Nephron progenitor cell (in vitro differentiated cells): ENCODE data around the gene SPDL1.

ENCODE experiments used
- DNase-seq: peaks from one replicate; pipeline ENCODE4 v3.0.0; 2021
- H3K27ac Mint-ChIP-seq: 2 replicates; pipeline ENCODE4 v1.8.0; 2021; ENCODE audit warnings: mild to moderate bottlenecking, moderate library complexity, mixed read lengths
- H3K27me3 Mint-ChIP-seq: 2 replicates; pipeline ENCODE4 v1.8.0; 2021; ENCODE audit warnings: mild to moderate bottlenecking, low read depth, mixed read lengths; ENCODE audit not compliant: poor library complexity
- H3K36me3 Mint-ChIP-seq: 2 replicates; pipeline ENCODE4 v1.8.0; 2021; ENCODE audit warnings: low read depth, mixed read lengths
- H3K4me1 Mint-ChIP-seq: 2 replicates; pipeline ENCODE4 v1.8.0; 2021; ENCODE audit warnings: mixed read lengths
- H3K4me3 Mint-ChIP-seq: 2 replicates; pipeline ENCODE4 v1.8.0; 2021; ENCODE audit warnings: mild to moderate bottlenecking, moderate library complexity, mixed read lengths
- H3K9me3 Mint-ChIP-seq: 2 replicates; pipeline ENCODE4 v1.8.0; 2021; ENCODE audit warnings: mild to moderate bottlenecking, moderate library complexity, mixed read lengths
- TF ChIP-seq, protein P1 (sequence below): fragments of 200-600 bp; sonication (generic); IDR thresholded peaks from 2 replicates; pipeline ENCODE4 v1.5.0; 2021; ENCODE audit warnings: antibody characterized with exemption

Gene SPDL1

DNA sequence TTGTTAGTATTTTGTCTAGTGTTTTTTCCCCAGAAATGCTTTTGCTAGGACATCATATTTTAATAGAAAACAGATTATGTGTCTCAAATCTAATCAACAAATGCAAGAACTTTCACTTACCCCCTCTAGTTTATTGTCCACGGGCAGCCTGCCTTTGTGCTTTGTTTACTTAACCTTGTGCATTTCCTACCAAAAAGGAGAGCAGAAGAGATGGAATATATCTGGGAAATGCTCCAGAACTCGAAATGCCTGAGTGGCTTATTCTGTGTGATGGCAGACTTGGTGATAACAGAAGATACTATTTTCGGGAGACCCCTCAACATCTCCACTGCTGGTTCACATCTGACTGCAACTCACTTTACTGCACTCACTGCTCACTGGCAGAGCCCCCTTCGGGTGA lies 33.3 kb upstream of the SPDL1 start:
- H3K27me3 Mint-ChIP-seq = peaks cover 41% of the 10 kb centered on the region
- H3K4me3 Mint-ChIP-seq = no peak overlapping the region

DNA sequence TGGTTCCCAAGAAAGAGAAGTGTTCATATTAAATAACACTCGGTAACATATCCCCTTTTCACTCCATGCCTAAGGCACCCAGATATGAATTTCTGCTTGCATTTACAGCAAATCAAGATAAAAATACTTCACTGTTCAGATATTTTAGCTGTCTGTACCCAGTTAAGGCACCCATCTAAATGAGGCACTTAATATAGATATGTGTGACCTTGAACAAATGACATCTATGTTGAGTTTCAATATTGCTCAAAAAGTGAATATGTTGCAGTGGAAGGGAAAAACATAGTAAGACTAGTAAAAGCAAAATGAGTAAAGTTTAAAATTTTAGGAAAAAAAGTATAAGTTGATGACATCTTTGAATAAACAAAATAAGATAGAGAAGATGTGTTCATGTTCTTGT lies 32.4 kb upstream of the SPDL1 start:
- Mint-ChIP-seq H3K4me1 (no peaks in the 10 kb centered on the region), H3K27ac (no peak overlapping the region), H3K4me3 (no peak overlapping the region), H3K27me3 (peaks cover 41% of the 10 kb centered on the region), H3K9me3 (peaks cover 13% of the 10 kb centered on the region), H3K36me3 (no peaks in the 10 kb centered on the region)
- TF ChIP-seq, protein P1, sequence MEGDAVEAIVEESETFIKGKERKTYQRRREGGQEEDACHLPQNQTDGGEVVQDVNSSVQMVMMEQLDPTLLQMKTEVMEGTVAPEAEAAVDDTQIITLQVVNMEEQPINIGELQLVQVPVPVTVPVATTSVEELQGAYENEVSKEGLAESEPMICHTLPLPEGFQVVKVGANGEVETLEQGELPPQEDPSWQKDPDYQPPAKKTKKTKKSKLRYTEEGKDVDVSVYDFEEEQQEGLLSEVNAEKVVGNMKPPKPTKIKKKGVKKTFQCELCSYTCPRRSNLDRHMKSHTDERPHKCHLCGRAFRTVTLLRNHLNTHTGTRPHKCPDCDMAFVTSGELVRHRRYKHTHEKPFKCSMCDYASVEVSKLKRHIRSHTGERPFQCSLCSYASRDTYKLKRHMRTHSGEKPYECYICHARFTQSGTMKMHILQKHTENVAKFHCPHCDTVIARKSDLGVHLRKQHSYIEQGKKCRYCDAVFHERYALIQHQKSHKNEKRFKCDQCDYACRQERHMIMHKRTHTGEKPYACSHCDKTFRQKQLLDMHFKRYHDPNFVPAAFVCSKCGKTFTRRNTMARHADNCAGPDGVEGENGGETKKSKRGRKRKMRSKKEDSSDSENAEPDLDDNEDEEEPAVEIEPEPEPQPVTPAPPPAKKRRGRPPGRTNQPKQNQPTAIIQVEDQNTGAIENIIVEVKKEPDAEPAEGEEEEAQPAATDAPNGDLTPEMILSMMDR = no peak
- DNase-seq = no peak

More for the DNA sequence above, 33.3 kb upstream of the SPDL1 start:
- Mint-ChIP-seq H3K4me1 (no peaks in the 10 kb centered on the region), H3K9me3 (peaks cover 12% of the 10 kb centered on the region), H3K36me3 (no peaks in the 10 kb centered on the region), H3K27ac (no peak overlapping the region)
- TF ChIP-seq, protein P1 = no peak
- no peak for DNase-seq

DNA sequence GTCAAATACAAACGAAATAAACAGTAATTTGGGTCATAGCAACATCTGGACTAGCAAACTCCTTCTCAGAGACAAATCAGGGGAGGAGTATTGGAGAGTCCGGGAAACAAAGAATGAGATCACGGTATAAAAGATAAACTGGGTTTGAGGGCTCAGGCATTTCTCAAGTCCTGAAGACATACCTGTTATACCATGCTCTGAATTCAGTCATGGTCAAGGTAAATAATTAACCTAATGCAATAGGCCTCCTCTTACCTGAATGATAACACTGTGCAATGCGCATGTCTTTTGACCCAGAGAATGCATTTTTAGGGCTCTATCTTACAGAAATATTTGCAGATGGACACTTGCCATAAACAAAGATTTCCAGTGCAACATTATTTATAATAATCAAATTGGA lies 31.9 kb upstream of the SPDL1 start:
- no peaks in the 10 kb centered on the region for H3K4me1 Mint-ChIP-seq
- no peaks in the 10 kb centered on the region for H3K36me3 Mint-ChIP-seq
- no peak overlapping the region for H3K27ac Mint-ChIP-seq
- peaks cover 41% of the 10 kb centered on the region for H3K27me3 Mint-ChIP-seq
- H3K9me3 Mint-ChIP-seq = peaks cover 19% of the 10 kb centered on the region
- no peak overlapping the region for H3K4me3 Mint-ChIP-seq
- TF ChIP-seq, protein P1 = no peak
- no peak for DNase-seq

DNA sequence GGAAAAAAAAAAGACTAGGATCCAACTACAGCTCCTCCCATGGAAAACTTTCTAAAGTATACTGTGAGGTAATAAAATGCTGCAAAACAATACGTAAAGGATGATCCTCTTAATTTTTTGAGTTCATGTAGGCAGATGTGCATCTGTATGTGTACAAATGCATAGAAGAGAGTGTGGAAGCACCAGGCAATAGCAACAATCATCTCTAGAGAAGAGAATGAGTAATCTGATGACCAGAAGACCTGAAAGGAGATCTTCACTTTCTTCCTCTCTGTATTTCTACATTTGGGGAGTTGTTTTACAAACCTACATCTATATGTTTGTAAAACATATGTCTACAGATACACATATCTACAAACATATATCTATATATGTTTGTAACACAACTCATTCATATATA lies 29.3 kb upstream of the SPDL1 start:
- Mint-ChIP-seq H3K4me3 (no peak overlapping the region), H3K27ac (no peak overlapping the region), H3K27me3 (peaks cover 35% of the 10 kb centered on the region), H3K36me3 (peaks cover 7% of the 10 kb centered on the region), H3K9me3 (peaks cover 42% of the 10 kb centered on the region), H3K4me1 (no peaks in the 10 kb centered on the region)
- DNase-seq = no peak
- TF ChIP-seq, protein P1 = no peak

DNA sequence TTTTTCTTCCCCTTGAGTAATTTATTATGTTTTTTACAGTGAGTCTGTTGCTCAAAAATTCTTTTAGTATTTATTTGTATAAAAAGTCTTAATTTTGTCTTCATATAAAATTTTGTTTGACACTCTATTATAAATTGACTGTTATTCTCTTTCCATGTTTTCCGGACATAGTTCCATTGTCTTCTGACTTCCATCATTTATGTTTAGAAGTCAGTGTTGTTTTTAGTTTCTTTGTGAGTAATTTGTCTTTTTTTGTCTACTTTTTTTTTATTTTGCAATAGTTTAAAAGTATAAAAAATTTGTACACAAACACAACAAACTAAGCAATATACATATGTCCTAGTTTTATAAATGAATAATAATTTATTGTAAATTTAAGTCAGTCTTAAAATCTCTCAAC lies 25.7 kb upstream of the SPDL1 start:
- DNase-seq = no peak
- Mint-ChIP-seq H3K4me1 (peaks cover 8% of the 10 kb centered on the region), H3K27me3 (peaks cover 24% of the 10 kb centered on the region), H3K27ac (no peak overlapping the region), H3K4me3 (no peak overlapping the region), H3K36me3 (peaks cover 7% of the 10 kb centered on the region), H3K9me3 (peaks cover 42% of the 10 kb centered on the region)
- TF ChIP-seq, protein P1 = no peak

DNA sequence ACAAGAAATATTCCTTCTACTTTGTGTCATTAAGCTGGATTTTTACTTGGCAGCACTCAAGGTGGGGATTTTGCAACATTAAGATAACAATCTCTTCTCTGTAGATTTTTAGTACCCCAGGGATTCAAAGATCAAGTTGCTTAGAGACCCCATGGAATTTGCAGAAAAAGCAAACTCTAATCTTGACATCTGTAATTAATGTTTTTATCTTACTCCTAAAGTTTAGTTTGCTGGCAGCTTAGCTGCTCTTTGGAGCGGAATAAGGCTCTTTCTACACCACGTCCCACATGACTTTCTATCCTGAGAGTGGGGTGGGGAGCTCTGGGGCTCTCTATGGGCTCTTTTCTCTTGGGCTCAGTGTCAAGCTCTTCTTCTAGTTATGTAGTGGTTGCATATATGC lies 21.7 kb upstream of the SPDL1 start:
- Mint-ChIP-seq H3K4me1 (peaks cover 8% of the 10 kb centered on the region), H3K27ac (no peak overlapping the region), H3K4me3 (no peak overlapping the region), H3K27me3 (peaks cover 33% of the 10 kb centered on the region), H3K36me3 (peaks cover 7% of the 10 kb centered on the region), H3K9me3 (peaks cover 28% of the 10 kb centered on the region)
- DNase-seq = no peak
- TF ChIP-seq, protein P1 = no peak
